ENCODE measurements around the gene COL5A1.

The COL5A1 gene

DNA sequence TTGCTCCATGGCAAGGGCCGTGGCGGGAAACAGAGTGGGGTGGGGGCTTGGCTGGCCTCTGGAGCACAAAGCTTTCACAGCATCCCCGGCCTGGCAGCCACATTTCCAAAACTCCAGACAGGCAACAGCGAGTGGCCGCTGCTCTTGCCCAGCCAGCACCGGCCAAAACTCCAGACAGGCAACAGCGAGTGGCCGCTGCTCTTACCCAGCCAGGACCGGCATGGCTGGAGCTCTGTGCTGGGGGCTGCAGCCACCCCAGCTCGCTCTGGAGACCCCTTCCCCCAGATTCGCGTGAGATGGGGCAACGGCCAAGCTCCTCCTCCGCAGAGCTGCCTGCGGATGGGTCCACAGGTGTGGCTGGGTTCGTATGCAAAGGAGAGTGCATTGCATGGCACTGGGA is 98.5 kb downstream of the COL5A1 start:
- Histone ChIP-seq H3K4me1 (ENCODE audit: control insufficient read depth, insufficient read depth, low read length, poor library complexity, severe bottlenecking) (no peaks in the 10 kb centered on the region), H3K4me3 (ENCODE audit: extremely low read depth, insufficient read depth, low read length, poor library complexity, severe bottlenecking) (no peak overlapping the region), H3K27ac (ENCODE audit: low read depth, low read length, severe bottlenecking) (no peak overlapping the region), H3K9me3 (ENCODE audit: control insufficient read depth, low read length) (no peaks in the 10 kb centered on the region), H3K36me3 (ENCODE audit: control insufficient read depth, insufficient read depth, low read length) (peaks cover 96% of the 10 kb centered on the region)
- WGBS, 2 experiments (ENCODE audit: insufficient coverage in 2 of 2), result 86 to 92% methylated on average over 14 to 16 of the region's 16 CpGs

- H3K4me1 ChIP-seq (ENCODE audit: control insufficient read depth, insufficient read depth, low read length, poor library complexity, severe bottlenecking), result no peaks in the 10 kb centered on the region
- peaks cover 97% of the 10 kb centered on the region for H3K36me3 ChIP-seq (ENCODE audit: control insufficient read depth, insufficient read depth, low read length)
- 87 to 91% methylated on average over 8 to 9 of the region's 9 CpGs for WGBS, 2 experiments (ENCODE audit: insufficient coverage in 2 of 2)
- no peaks in the 10 kb centered on the region for H3K9me3 ChIP-seq (ENCODE audit: control insufficient read depth, low read length)
- no peak overlapping the region for H3K4me3 ChIP-seq (ENCODE audit: extremely low read depth, insufficient read depth, low read length, poor library complexity, severe bottlenecking)
- no peak overlapping the region for H3K27ac ChIP-seq (ENCODE audit: low read depth, low read length, severe bottlenecking)
Measured at GRCh38 chr9:134741846-134742245, 100.2 kb downstream of the COL5A1 start.

- Histone ChIP-seq H3K4me3 (ENCODE audit: extremely low read depth, insufficient read depth, low read length, poor library complexity, severe bottlenecking) (no peak overlapping the region), H3K9me3 (ENCODE audit: control insufficient read depth, low read length) (no peaks in the 10 kb centered on the region), H3K4me1 (ENCODE audit: control insufficient read depth, insufficient read depth, low read length, poor library complexity, severe bottlenecking) (no peaks in the 10 kb centered on the region), H3K27ac (ENCODE audit: low read depth, low read length, severe bottlenecking) (no peak overlapping the region), H3K36me3 (ENCODE audit: control insufficient read depth, insufficient read depth, low read length) (peaks cover 99% of the 10 kb centered on the region)
- WGBS, 2 experiments (ENCODE audit: insufficient coverage in 2 of 2), result 89 to 94% methylated on average over 18 to 19 of the region's 22 CpGs
Measured at GRCh38 chr9:134742822-134743535, 101.4 kb downstream of the COL5A1 start.

GRCh38 chr9:134743853-134744252 is 102.2 kb downstream of the COL5A1 start:
- Histone ChIP-seq H3K9me3 (ENCODE audit: control insufficient read depth, low read length) (no peaks in the 10 kb centered on the region), H3K36me3 (ENCODE audit: control insufficient read depth, insufficient read depth, low read length) (peaks cover 99% of the 10 kb centered on the region), H3K27ac (ENCODE audit: low read depth, low read length, severe bottlenecking) (no peak overlapping the region), H3K4me1 (ENCODE audit: control insufficient read depth, insufficient read depth, low read length, poor library complexity, severe bottlenecking) (no peaks in the 10 kb centered on the region), H3K4me3 (ENCODE audit: extremely low read depth, insufficient read depth, low read length, poor library complexity, severe bottlenecking) (no peak overlapping the region)
- 87 to 94% methylated on average over 5 of the region's 5 CpGs for WGBS, 2 experiments (ENCODE audit: insufficient coverage in 2 of 2)

- Histone ChIP-seq H3K9me3 (ENCODE audit: control insufficient read depth, low read length) (no peaks in the 10 kb centered on the region), H3K4me1 (ENCODE audit: control insufficient read depth, insufficient read depth, low read length, poor library complexity, severe bottlenecking) (peaks cover 2% of the 10 kb centered on the region), H3K4me3 (ENCODE audit: extremely low read depth, insufficient read depth, low read length, poor library complexity, severe bottlenecking) (no peak overlapping the region), H3K36me3 (ENCODE audit: control insufficient read depth, insufficient read depth, low read length) (peaks cover 99% of the 10 kb centered on the region), H3K27ac (ENCODE audit: low read depth, low read length, severe bottlenecking) (no peak overlapping the region)
- WGBS, 2 experiments (ENCODE audit: insufficient coverage in 2 of 2), result 91 to 92% methylated on average over 13 to 15 of the region's 16 CpGs
Measured at GRCh38 chr9:134744385-134745295, 103.0 kb downstream of the COL5A1 start.

DNA sequence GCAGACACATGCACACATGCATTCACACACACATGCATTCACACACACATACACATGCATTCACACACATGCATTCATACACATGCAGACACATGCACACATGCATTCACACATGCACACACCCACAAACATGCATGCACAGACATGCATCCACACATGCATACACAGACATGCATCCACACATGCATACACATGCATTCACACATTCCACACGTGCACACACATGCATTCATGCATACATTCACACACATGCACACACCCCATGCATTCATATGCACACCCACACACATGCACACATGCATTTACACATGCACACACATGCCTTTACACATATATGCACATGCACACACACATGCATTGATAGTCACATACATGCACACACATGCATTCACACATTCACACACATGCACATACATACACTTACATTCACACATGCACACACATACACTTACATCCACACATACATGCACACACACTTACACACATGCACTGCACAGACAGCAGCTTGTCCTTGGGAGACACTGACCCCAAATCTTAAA is 106.4 kb downstream of the COL5A1 start:
- WGBS, 2 experiments (ENCODE audit: insufficient coverage in 2 of 2), result 94% methylated on average over 1 of the region's 1 CpG; no CpG with 5 or more reads in 1 of the 2 experiments
- Histone ChIP-seq H3K9me3 (ENCODE audit: control insufficient read depth, low read length) (no peaks in the 10 kb centered on the region), H3K36me3 (ENCODE audit: control insufficient read depth, insufficient read depth, low read length) (peaks cover 95% of the 10 kb centered on the region), H3K27ac (ENCODE audit: low read depth, low read length, severe bottlenecking) (no peak overlapping the region), H3K4me1 (ENCODE audit: control insufficient read depth, insufficient read depth, low read length, poor library complexity, severe bottlenecking) (peaks cover 2% of the 10 kb centered on the region), H3K4me3 (ENCODE audit: extremely low read depth, insufficient read depth, low read length, poor library complexity, severe bottlenecking) (no peak overlapping the region)

DNA sequence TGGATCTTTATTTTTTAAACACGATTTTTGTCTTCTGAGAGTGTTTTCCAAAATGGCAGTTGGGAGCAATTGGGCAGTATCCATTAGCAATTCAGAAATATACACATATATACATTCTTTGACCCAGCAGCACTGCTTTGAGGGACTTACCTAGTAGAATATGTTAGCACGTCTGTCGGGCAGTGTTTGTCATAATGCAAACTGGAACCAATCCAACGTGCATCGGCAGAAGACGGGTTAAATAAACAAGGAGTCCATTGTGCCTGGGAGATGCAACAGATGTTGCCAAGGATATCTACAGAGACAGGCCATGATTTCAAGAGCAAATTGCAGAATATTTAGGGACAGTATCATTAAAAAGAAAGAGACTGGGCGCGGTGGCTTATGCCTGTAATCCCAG is 107.0 kb downstream of the COL5A1 start:
- 95 to 99% methylated on average over 7 of the region's 8 CpGs for WGBS, 2 experiments (ENCODE audit: insufficient coverage in 2 of 2)
- no peak overlapping the region for H3K4me3 ChIP-seq (ENCODE audit: extremely low read depth, insufficient read depth, low read length, poor library complexity, severe bottlenecking)
- peaks cover 2% of the 10 kb centered on the region for H3K4me1 ChIP-seq (ENCODE audit: control insufficient read depth, insufficient read depth, low read length, poor library complexity, severe bottlenecking)
- no peak overlapping the region for H3K27ac ChIP-seq (ENCODE audit: low read depth, low read length, severe bottlenecking)
- peaks cover 96% of the 10 kb centered on the region for H3K36me3 ChIP-seq (ENCODE audit: control insufficient read depth, insufficient read depth, low read length)
- no peaks in the 10 kb centered on the region for H3K9me3 ChIP-seq (ENCODE audit: control insufficient read depth, low read length)

GRCh38 chr9:134750450-134751155 is 109.0 kb downstream of the COL5A1 start:
- Histone ChIP-seq H3K9me3 (ENCODE audit: control insufficient read depth, low read length) (no peaks in the 10 kb centered on the region), H3K4me3 (ENCODE audit: extremely low read depth, insufficient read depth, low read length, poor library complexity, severe bottlenecking) (no peak overlapping the region), H3K27ac (ENCODE audit: low read depth, low read length, severe bottlenecking) (peak overlapping the region; percentile 31), H3K4me1 (ENCODE audit: control insufficient read depth, insufficient read depth, low read length, poor library complexity, severe bottlenecking) (peaks cover 2% of the 10 kb centered on the region), H3K36me3 (ENCODE audit: control insufficient read depth, insufficient read depth, low read length) (peaks cover 96% of the 10 kb centered on the region)
- 95% methylated on average over 20 to 21 of the region's 21 CpGs for WGBS, 2 experiments (ENCODE audit: insufficient coverage in 2 of 2)

- Histone ChIP-seq H3K4me1 (ENCODE audit: control insufficient read depth, insufficient read depth, low read length, poor library complexity, severe bottlenecking) (peaks cover 2% of the 10 kb centered on the region), H3K4me3 (ENCODE audit: extremely low read depth, insufficient read depth, low read length, poor library complexity, severe bottlenecking) (no peak overlapping the region), H3K9me3 (ENCODE audit: control insufficient read depth, low read length) (no peaks in the 10 kb centered on the region), H3K27ac (ENCODE audit: low read depth, low read length, severe bottlenecking) (no peak overlapping the region), H3K36me3 (ENCODE audit: control insufficient read depth, insufficient read depth, low read length) (peaks cover 96% of the 10 kb centered on the region)
- 100% methylated on average over 1 of the region's 5 CpGs; no CpG with 5 or more reads in 1 of the 2 experiments for WGBS, 2 experiments (ENCODE audit: insufficient coverage in 2 of 2)
Measured at GRCh38 chr9:134751622-134752021, 110.0 kb downstream of the COL5A1 start.

- no peak overlapping the region for H3K4me3 ChIP-seq (ENCODE audit: extremely low read depth, insufficient read depth, low read length, poor library complexity, severe bottlenecking)
- H3K9me3 ChIP-seq (ENCODE audit: control insufficient read depth, low read length), result no peaks in the 10 kb centered on the region
- H3K36me3 ChIP-seq (ENCODE audit: control insufficient read depth, insufficient read depth, low read length), result peaks cover 96% of the 10 kb centered on the region
- H3K27ac ChIP-seq (ENCODE audit: low read depth, low read length, severe bottlenecking), result no peak overlapping the region
- H3K4me1 ChIP-seq (ENCODE audit: control insufficient read depth, insufficient read depth, low read length, poor library complexity, severe bottlenecking), result peaks cover 2% of the 10 kb centered on the region
- WGBS, 2 experiments (ENCODE audit: insufficient coverage in 2 of 2), result 93 to 97% methylated on average over 11 to 13 of the region's 16 CpGs
Measured at GRCh38 chr9:134752471-134753168, 111.0 kb downstream of the COL5A1 start.
